ENCODE measurements around the gene DMWD. TPM values are rescaled to one million over a fixed set of nuclear protein-coding genes. Genes with fewer than 3 reads are reported as not detected.
A peak's percentile ranks its signal among the peaks of the same experiment; 100 is the strongest.

DMWD gene
- total RNA-seq, 1 donor from 2014 or later, result 110 TPM

DNA sequence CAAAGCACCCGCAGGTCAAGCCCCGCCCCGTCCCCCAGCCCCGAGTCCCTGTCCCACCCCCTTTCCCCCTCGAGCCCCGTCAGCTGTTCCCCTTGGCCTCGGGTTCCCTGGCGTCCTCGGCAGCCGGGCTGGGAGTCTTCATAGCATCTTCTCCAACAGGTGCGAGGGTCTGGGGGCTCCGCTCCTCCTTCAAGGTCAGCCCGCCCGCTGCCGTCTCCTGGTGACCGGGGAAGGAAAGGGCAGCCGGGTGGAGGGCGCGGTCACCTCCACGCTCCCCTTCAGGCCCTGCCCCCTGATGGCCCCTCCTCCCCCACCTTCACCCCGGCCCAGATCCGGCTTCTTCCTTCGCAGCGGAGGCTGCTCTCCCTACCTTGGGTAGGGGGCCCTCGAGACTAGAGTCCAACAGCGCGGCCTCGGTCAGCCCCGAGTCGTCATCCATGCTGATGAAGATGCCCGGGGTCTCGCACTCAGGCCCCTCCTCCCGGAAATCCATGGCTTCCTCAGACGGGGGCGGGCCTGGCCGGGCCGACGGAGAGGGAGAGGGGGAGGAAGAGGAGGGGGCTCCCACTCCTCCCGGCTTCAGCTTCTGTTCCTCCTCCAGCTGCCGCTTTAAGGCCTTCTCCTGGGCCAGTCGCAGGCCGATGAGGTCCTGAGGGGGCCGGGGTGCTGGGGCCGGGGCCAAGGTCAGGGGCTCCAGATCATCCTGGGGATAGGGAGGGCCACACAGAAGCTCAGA lies 23.0 kb upstream of the DMWD start:
- no peak for DNase-seq (ENCODE audit: low spot score in 2 of 2)
- peaks cover 8 to 10% of the 10 kb centered on the region in 2 donors for H3K36me3 ChIP-seq
- TF ChIP-seq, protein P1, sequence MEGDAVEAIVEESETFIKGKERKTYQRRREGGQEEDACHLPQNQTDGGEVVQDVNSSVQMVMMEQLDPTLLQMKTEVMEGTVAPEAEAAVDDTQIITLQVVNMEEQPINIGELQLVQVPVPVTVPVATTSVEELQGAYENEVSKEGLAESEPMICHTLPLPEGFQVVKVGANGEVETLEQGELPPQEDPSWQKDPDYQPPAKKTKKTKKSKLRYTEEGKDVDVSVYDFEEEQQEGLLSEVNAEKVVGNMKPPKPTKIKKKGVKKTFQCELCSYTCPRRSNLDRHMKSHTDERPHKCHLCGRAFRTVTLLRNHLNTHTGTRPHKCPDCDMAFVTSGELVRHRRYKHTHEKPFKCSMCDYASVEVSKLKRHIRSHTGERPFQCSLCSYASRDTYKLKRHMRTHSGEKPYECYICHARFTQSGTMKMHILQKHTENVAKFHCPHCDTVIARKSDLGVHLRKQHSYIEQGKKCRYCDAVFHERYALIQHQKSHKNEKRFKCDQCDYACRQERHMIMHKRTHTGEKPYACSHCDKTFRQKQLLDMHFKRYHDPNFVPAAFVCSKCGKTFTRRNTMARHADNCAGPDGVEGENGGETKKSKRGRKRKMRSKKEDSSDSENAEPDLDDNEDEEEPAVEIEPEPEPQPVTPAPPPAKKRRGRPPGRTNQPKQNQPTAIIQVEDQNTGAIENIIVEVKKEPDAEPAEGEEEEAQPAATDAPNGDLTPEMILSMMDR (IDR thresholded peaks at IDR 0.05), result no peak
- H3K27me3 ChIP-seq, result no peaks in the 10 kb centered on the region
- peak overlapping the region; percentile 14 to 63 for H3K4me3 ChIP-seq
- H3K4me1 ChIP-seq, result peaks cover 0 to 4% of the 10 kb centered on the region in 2 donors
- peak overlapping the region in 1 of 2 donors; percentile 67 for H3K27ac ChIP-seq
- intact Hi-C loops (cut with DNase I), result loop anchor here (2.0 to 5.0 kb wide), 2 partner anchors 47 to 202 kb away; partner anchors contain the start of gene SYMPK
- no peaks in the 10 kb centered on the region for H3K9me3 ChIP-seq

DNA sequence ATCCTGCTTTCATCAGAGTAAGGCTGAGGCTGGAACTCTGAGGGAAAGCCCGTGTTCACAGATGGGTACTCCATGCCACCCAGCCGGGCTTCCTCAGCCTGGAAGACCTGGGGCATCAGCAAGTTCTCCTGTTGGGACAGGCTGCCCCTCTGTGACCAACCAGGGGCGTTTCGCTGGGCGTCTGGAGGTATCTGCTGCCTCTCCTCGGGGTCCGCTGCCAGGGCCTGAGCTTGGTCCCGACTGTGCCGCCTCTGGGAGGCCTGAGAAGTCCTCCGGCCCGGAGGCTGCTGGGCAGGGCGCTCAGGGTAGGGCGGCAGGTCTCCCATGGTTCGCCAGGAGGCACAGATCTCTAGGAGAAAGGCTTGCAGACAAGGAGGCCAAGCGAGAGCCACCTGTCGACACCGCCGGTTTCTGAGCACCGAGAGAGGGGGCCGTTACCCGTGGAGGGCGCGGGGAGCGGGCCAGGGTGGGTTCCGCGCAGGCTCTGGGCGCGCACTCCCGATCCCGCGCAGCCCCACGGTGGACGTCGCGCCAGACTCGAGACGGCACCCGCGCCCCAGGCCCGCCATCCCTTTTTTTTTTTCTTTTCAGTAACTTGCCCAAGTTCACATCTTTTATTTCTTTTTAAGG lies 22.3 kb upstream of the DMWD start, which contains the start of gene RSPH6A:
Gene RSPH6A, minus strand, starts transcription at position 458 of the 630 bp plus-strand sequence. Its CDS starts 132 bp downstream, at position 326.
- DNase-seq (ENCODE audit: low spot score in 2 of 2), result no peak
- TF ChIP-seq, protein P1 (IDR thresholded peaks at IDR 0.05), result no peak
- intact Hi-C loops (cut with DNase I), result loop anchor here (5.0 kb wide), 1 partner anchor 202 kb away; no protein-coding TSS in a partner anchor
- Histone ChIP-seq H3K4me1 (peaks cover 0 to 4% of the 10 kb centered on the region in 2 donors), H3K27ac (peak within 1 kb of the TSS in 1 of 2 donors; percentile 67), H3K9me3 (no peaks in the 10 kb centered on the region), H3K4me3 (peak within 1 kb of the TSS; percentile 14 to 63), H3K27me3 (no peaks in the 10 kb centered on the region), H3K36me3 (peaks cover 2 to 6% of the 10 kb centered on the region in 2 donors)

DNA sequence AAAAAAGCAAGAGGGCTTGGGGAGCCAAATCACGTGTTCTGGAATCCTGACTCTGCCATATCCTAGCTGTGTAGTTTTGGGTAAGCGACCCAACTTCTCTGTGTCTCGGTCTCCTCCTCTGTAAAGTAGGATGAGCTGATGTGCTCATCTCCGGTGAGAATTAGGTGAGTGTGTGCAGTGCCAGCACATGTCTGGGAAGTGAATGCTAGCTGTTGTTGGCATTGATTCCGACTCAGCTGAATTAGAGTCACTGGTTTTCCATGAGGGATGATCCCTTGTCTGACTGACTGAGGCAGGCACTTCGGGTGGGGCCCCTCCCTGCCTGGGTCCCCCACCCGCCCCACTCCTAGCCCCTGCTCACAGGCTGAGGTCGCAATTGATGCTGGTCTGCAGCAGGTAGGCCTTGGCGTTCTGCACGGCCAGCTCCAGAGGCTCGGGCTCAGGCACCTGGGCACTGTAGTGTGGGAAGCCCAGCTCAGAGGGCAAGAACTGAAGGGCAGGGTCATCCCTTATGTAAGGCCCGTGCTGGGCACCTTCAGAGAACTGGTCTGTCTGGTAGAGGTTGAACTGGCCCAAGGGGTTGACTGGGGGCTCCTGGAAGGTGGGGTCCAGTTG lies 21.6 kb upstream of the DMWD start:
- no peaks in the 10 kb centered on the region for H3K9me3 ChIP-seq
- H3K27me3 ChIP-seq, result no peaks in the 10 kb centered on the region
- no peak for DNase-seq (ENCODE audit: low spot score in 2 of 2)
- H3K27ac ChIP-seq, result no peak overlapping the region
- intact Hi-C loops (cut with DNase I), result no loop called here
- no peak overlapping the region for H3K4me3 ChIP-seq
- peaks cover 0 to 9% of the 10 kb centered on the region in 2 donors for H3K4me1 ChIP-seq
- TF ChIP-seq, protein P1 (IDR thresholded peaks at IDR 0.05), result no peak
- H3K36me3 ChIP-seq, result no peaks in the 10 kb centered on the region

DNA sequence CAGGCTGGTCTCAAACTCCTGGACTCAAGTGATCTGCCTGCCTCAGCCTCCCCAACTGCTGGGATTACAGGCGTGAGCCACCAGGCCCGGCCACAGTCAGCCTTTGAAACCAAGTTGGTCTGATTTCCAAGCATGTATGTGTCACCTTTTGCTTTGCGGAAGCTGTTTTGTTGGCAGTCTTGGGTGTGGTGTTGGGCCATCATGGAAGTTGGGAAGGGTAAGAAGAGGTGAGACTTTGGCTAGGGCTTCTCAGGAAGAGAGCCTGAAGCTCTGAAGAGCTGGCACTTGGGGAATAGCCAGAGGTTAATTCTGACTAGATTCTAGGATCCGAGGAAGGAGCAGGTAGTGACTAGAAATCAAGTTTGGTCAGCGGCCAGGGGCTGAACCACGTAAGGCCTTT lies 19.7 kb upstream of the DMWD start:
- DNase-seq (ENCODE audit: low spot score in 2 of 2), result no peak
- H3K36me3 ChIP-seq, result no peaks in the 10 kb centered on the region
- H3K4me1 ChIP-seq, result peaks cover 0 to 9% of the 10 kb centered on the region in 2 donors
- no peak overlapping the region for H3K27ac ChIP-seq
- TF ChIP-seq, protein P1 (IDR thresholded peaks at IDR 0.05), result no peak
- H3K27me3 ChIP-seq, result no peaks in the 10 kb centered on the region
- no peak overlapping the region for H3K4me3 ChIP-seq
- H3K9me3 ChIP-seq, result no peaks in the 10 kb centered on the region
- intact Hi-C loops (cut with DNase I), result no loop called here

DNA sequence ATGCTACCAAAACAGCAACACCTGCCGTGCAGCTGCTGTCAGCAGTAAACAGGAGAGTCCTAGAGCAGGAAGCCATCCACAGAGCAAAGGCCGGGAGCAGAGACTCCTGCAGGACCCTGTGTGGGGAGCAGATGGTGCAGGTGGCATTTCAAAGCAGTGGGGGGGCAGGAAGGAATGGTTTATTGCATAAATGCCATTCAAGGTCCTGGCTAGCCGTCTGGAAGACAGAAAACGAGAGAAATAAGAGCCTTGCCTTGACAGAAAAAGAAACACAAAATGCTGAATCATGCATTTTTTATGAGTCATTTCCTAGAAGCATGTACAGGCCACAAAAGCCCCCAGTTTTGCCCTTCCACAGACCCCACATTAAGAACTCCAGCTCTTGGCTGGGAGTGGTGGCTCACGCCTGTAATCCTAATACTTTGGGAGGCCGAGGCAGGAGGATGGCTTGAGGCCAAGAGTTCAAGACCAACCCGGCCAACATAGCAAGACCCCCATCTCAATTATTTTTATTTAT lies 17.1 kb upstream of the DMWD start:
- TF ChIP-seq, protein P1 (IDR thresholded peaks at IDR 0.05), result no peak
- Histone ChIP-seq H3K4me1 (peaks cover 0 to 5% of the 10 kb centered on the region in 2 donors), H3K36me3 (no peaks in the 10 kb centered on the region), H3K27ac (no peak overlapping the region), H3K9me3 (no peaks in the 10 kb centered on the region), H3K27me3 (no peaks in the 10 kb centered on the region), H3K4me3 (no peak overlapping the region)
- no peak for DNase-seq (ENCODE audit: low spot score in 2 of 2)
- intact Hi-C loops (cut with DNase I), result no loop called here

Data from ascending aorta (tissue), 2 donors.